Cardiac muscle cell (in vitro differentiated cells and primary cell): Measurements from ENCODE around the gene C10orf105. TPM values are rescaled to one million over a fixed set of nuclear protein-coding genes. Genes with fewer than 3 reads are reported as not detected.

Experiments used
- DNase-seq, 2 donors: peaks; one replicate each; pipeline versions ENCODE4 v3.0.0 to v3.0.0-alpha.2; 2010 to 2017; ENCODE audit warnings: low read depth in 1 of 2, low spot score in 1 of 2
- H3K27ac ChIP-seq: fragments of 200-600 bp; sonication (generic); 2 replicates; pipeline ENCODE4 v1.5.1; 2016
- H3K27me3 ChIP-seq: fragments of 200-600 bp; sonication (generic); 2 replicates; pipeline ENCODE4 v1.6.0; 2016; ENCODE audit warnings: control low read depth
- H3K36me3 ChIP-seq: fragments of 200-600 bp; sonication (generic); 2 replicates; pipeline ENCODE4 v1.5.1; 2016; ENCODE audit warnings: control low read depth
- H3K4me1 ChIP-seq: fragments of 200-600 bp; sonication (generic); 2 replicates; pipeline ENCODE4 v1.8.1; 2017; ENCODE audit warnings: low read depth, mild to moderate bottlenecking, mixed run types
- H3K4me3 ChIP-seq: fragments of 200-600 bp; sonication (generic); 2 replicates; pipeline ENCODE4 v1.5.1; 2016; ENCODE audit warnings: mild to moderate bottlenecking
- H3K9me3 ChIP-seq: fragments of 200-600 bp; sonication (generic); 2 replicates; pipeline ENCODE4 v1.5.1; 2017; ENCODE audit warnings: low read depth, mild to moderate bottlenecking, control low read depth
- polyA plus RNA-seq: library from polyadenylated mRNA; unstranded; fragments of >200 nt; fragmentation: Nextera tagmentation; extraction: Ambion mirVana; gene quantifications from 2 replicates; pipeline ENCODE4 v1.2.1, GENCODE V29; 2016
- total RNA-seq: library from RNA; depleted of rRNA; stranded (reverse); fragments of >200 nt; gene quantifications from 2 replicates; pipeline ENCODE4 v1.2.3, GENCODE V29; 2016
- TF ChIP-seq, protein P1 (sequence below): IDR thresholded peaks from 2 replicates; pipeline ENCODE4 v1.5.1; 2012; ENCODE audit warnings: low read depth, mild to moderate bottlenecking, low read length

Gene C10orf105
- total and polyA plus RNA-seq, 2 experiments from 2014 or later, result 0.03 TPM; not detected in 1

DNA sequence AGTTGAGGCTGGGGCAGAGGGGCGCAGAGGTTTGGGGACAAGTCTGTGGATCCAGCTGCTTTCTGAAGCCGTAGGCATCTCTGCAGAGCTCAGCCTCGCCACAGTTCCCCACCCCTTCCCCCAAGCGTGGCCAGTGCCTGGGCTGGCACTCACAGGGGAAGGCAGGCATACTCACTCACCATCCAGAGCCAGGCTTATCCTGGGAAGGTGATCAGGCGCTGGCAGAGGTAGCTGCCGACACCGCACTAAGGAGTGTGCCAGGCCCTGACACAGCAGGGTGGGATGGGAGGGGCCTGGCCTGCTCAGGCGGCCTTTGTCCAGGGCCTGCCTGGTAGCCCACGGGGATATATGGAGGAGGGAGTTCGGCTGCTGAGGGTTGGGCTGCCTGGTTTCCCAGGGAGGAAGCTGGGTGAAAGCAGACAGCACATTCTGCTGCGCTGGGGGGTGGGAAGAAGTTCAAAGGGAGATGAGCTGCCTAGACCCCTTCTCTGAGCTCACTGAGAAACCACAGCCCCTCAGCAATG, 37.9 kb upstream of the C10orf105 start:
- no peaks in the 10 kb centered on the region for H3K9me3 ChIP-seq
- TF ChIP-seq, protein P1, sequence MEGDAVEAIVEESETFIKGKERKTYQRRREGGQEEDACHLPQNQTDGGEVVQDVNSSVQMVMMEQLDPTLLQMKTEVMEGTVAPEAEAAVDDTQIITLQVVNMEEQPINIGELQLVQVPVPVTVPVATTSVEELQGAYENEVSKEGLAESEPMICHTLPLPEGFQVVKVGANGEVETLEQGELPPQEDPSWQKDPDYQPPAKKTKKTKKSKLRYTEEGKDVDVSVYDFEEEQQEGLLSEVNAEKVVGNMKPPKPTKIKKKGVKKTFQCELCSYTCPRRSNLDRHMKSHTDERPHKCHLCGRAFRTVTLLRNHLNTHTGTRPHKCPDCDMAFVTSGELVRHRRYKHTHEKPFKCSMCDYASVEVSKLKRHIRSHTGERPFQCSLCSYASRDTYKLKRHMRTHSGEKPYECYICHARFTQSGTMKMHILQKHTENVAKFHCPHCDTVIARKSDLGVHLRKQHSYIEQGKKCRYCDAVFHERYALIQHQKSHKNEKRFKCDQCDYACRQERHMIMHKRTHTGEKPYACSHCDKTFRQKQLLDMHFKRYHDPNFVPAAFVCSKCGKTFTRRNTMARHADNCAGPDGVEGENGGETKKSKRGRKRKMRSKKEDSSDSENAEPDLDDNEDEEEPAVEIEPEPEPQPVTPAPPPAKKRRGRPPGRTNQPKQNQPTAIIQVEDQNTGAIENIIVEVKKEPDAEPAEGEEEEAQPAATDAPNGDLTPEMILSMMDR, result no peak
- no peak overlapping the region for H3K27ac ChIP-seq
- peaks cover 5% of the 10 kb centered on the region for H3K4me1 ChIP-seq
- no peak overlapping the region for H3K4me3 ChIP-seq
- H3K36me3 ChIP-seq, result no peaks in the 10 kb centered on the region
- no peaks in the 10 kb centered on the region for H3K27me3 ChIP-seq
- no peak for DNase-seq

DNA sequence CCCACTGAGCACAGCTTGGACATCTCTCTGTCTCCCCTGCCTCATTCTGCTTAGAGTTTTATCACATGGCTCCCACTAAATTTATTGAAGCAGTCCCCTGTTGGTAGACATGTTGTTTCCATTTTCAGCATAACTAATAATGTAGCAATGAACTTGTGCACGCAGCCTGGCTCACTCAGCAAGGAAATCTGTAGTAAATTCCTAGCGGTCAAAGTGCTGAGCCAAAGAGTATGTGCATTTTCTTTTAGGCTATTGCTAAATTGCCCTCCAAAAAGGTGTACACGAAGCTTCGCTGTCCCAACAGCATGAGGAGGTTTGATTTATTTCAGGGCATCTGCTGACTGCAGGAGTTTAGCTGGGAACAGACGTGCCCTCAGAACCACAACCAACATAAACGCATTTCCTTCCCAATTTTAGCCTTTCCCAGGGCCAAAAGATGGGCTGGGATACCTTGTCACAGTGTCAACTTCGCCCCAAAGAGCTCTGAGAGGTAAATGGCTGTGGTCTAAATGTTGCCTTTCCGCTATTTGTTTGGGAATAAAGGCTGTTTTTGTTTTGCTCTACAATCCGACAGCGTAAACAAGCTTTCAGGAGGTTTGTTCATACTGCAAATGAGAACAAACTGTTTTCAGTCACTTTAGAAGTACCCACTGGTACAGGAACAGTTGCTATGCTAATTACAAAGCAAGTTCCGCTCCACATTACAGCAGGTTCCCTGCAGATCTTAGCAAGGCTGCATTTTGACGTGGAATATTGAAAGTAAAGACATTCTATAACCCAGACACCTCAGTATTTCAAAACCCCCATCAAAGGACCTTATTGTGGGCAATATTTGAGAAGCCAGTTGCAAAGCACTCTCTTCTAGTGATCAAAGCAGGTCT, 37.0 kb upstream of the C10orf105 start:
- DNase-seq, result no peak
- Histone ChIP-seq H3K27me3 (no peaks in the 10 kb centered on the region), H3K36me3 (no peaks in the 10 kb centered on the region), H3K4me1 (peaks cover 5% of the 10 kb centered on the region), H3K27ac (no peak overlapping the region), H3K9me3 (no peaks in the 10 kb centered on the region), H3K4me3 (no peak overlapping the region)
- TF ChIP-seq, protein P1, result no peak

DNA sequence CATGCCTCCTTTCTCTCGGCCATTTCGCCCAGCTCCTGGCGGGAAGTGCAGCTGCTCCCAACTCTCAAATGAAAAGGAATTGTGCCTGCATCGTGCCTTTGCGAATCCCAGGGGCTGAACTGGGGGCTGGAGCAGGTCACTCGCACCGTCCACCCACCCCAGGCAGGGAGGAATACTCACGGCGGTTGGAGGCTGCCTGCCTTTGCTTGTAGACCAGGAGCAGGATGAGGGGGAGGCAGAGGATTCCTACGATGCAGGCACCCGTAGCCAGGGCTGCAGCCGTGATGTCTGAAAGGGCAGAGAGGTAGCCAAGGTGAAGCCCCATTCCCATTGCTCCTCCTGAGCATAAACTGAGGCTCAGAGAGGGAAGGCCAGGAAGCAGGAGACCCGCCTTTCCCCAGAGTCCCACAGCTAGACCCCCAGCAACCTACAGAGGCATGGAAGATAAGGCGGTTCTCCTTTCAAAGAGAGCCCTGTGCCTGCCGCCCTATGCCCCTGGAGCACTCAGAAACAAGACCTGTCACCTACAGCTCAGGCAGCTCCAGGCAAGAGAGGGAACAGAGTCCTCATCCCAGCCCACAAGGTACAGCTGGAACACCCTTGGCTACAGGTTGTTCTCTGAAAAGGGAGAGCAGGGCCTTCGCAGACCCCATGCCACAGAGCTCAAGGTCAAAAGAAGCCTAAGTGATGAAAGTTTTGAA, 35.8 kb upstream of the C10orf105 start:
- Histone ChIP-seq H3K4me1 (peaks cover 5% of the 10 kb centered on the region), H3K36me3 (no peaks in the 10 kb centered on the region), H3K27me3 (no peaks in the 10 kb centered on the region), H3K9me3 (no peaks in the 10 kb centered on the region), H3K4me3 (no peak overlapping the region), H3K27ac (no peak overlapping the region)
- no peak for DNase-seq
- TF ChIP-seq, protein P1, result no peak

DNA sequence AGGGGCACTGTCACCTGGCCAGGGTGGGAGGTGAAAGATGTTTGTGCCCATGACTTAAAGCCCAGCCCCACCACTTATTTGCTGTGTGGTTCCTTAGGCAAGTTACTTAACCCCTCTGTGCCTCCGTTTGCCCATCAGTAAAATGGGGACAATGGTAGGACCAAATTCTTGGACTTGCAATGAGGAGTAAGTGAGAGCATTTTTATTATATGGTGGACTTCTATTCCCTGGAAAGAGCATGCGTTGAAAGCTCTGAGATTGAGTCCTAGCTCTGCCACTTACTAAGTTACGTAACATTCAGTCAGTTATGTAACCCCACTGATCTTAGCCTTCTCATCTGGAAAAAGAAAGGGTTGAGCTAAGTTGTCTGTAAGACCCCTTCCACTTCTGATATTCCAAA, 35.0 kb upstream of the C10orf105 start:
- H3K27me3 ChIP-seq, result no peaks in the 10 kb centered on the region
- H3K9me3 ChIP-seq, result no peaks in the 10 kb centered on the region
- H3K4me3 ChIP-seq, result no peak overlapping the region
- DNase-seq, result no peak
- H3K36me3 ChIP-seq, result no peaks in the 10 kb centered on the region
- no peak overlapping the region for H3K27ac ChIP-seq
- TF ChIP-seq, protein P1, result no peak
- H3K4me1 ChIP-seq, result peaks cover 5% of the 10 kb centered on the region

DNA sequence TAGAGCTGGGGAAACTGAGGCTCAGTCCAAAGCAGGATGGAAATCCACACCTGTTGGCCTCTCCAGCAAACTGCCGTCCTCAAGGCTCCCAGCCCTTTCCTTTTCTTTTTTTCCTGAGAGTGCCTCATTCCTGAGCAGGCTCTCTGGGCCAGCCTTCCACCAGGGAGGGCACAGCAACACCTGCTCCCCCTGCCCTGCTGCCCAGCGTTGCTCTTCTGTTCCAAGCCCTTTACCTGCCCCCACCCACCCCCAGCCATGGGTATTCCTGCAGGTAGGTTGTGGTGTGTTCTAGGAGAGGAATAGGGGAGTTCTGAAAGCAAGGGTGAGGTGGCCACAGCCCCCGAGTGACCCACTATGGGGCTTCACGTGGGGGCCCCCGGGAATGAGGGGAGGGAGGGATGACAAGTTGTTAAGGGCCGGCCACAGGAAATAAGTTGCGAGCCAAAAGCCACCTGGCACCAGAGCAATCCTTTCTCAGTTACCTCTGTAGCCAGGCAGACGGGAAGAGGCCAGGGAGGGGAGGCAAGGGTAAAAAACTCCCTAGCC, 34.5 kb upstream of the C10orf105 start:
- no peak overlapping the region for H3K27ac ChIP-seq
- H3K4me3 ChIP-seq, result no peak overlapping the region
- H3K27me3 ChIP-seq, result no peaks in the 10 kb centered on the region
- H3K4me1 ChIP-seq, result peaks cover 5% of the 10 kb centered on the region
- TF ChIP-seq, protein P1, result no peak
- no peak for DNase-seq
- no peaks in the 10 kb centered on the region for H3K9me3 ChIP-seq
- H3K36me3 ChIP-seq, result no peaks in the 10 kb centered on the region
